Stimulated activated CD8-positive, alpha-beta memory T cell treated with anti-CD3 and anti-CD28 coated beads, Interleukin-7, amount 100 ng/mL, for 4 hours (primary cell): ENCODE results near the gene EHD4.

Source experiments
- DNase-seq, 2 donors: peaks; one replicate each; pipeline ENCODE4 v3.0.0-alpha.2; 2020; ENCODE audit warnings: low read depth in 2 of 2

The EHD4 gene

GRCh38 chr15:41936649-41937567, 35.4 kb downstream of the EHD4 start:
- peak; percentile 69 to 71 for DNase-seq

DNA sequence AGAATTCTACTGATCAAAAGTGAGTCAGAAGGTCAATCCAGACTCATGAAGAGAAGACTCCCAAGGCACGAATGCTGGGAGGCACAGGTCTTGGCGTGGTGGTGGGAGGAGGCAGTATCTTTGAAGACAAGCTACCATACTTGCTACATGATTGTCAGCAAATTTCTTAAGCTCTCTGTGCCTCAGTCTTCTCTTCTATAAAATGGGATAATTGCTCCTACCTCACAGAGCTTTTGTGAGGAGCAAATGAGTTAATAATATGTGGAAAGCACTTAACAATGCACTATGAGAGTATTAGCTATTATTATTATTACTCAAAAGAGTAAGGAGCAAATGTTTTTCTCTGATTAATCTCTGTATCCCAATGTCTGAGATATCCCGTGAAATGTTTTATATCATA, 36.2 kb downstream of the EHD4 start:
- DNase-seq: no peak

- no peak for DNase-seq
Measured at GRCh38 chr15:41935566-41936020, 36.8 kb downstream of the EHD4 start.

- DNase-seq: peak; percentile 59 to 70
Measured at GRCh38 chr15:41934843-41935242, 37.5 kb downstream of the EHD4 start.

GRCh38 chr15:41933771-41934170, 38.6 kb downstream of the EHD4 start:
- no peak for DNase-seq

- no peak for DNase-seq
Measured at GRCh38 chr15:41933326-41933725, 39.0 kb downstream of the EHD4 start.

GRCh38 chr15:41932511-41933289, 39.7 kb downstream of the EHD4 start:
- no peak for DNase-seq

DNA sequence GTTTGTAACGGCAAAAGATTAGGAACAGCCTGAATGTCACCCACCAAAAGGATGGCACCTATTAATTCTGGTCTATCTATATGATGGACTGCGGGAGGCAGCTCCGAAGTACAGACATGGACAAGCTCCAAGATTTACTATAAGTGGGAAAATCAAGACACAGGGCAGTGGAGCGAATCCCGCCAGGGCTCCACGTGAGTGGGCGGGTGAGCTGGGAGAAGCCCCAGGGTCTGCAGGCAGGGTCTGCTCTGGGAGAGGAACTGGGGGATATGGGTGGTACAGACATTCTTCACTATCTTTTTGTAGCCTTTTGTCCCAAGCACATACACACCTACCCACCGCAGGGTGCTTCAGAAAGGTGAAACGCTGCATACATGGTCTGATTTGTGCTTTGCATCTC, 40.3 kb downstream of the EHD4 start:
- no peak for DNase-seq

- no peak for DNase-seq
Measured at GRCh38 chr15:41930867-41931222, 41.5 kb downstream of the EHD4 start.

DNA sequence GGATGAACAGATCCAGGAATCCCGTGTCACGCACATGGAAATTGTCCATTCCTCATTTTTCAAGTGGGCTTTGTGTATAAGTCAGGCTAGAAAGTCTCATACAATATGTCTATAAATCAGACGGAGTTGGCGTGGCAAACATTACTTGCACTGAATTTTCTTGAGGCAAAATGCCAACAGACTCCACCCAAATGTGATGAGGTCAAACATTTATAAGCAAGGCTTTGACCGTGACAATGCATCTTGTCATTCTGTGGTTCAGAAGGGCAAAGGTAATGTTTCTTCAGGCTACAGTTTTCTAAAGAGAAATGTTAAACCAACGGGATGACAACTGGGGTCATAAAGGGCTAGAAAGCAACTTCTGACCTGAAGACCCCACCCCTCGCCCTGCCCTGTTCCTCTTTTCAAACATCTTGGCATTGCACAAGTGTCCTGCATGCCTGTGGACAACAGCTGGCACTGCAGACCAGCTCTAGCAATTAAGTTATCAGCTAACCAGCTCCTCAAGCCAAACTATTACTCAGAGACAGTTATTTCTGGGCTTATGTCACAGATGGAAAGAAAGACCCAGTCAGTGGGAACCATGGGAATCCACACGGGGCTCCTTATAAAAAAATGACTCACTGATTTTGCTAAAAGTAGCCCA, 42.0 kb downstream of the EHD4 start:
- no peak for DNase-seq

DNA sequence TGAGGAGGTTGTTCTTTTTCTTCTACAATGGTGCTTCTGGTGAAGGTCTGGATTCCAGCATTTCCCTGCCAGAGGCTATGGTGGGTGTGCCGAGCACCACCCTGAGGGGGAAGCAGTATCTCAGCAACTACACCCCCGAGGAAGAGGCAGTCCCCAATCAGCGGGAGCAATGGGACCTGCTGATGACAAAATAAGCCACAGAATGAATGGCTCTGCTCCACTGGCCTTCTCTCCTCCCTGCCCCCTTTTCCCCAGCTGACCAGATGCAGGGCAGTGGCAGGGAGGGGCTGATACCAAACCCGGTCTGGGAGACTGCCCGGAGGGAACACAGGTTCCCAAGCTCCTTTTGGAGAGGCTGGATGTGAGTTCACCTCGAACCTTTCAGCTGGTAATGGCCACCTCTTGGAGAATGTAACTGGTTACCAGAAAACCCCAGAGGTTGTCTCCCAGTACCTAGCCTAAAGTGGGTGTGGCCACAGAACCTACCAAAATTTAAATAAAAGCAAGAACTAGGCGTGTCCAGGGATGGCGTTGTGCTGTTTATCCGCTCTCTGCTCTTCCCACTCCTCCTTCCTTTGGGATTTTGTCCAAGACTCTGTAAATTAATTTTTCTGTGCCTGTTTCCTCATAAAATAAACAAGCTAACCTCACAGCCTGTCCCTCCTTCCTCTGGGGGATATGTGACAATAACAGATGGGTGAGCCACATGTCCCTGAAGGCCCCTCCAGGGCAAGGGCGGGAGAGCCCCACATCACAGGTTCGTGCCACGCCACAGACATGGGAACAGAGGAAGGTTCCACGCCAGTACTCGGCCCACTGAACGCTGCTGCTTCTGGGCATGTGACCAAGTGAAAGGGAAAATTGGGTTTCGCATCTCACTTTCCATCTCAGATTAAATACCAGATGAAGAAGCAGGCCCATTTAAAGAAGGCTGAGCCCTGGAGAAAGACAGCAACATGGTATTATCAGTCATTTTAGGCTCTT, 43.4 kb downstream of the EHD4 start:
- no peak for DNase-seq

GRCh38 chr15:41928100-41928499, 44.3 kb downstream of the EHD4 start:
- DNase-seq: no peak

GRCh38 chr15:41927536-41927935, 44.8 kb downstream of the EHD4 start:
- DNase-seq: no peak

GRCh38 chr15:41926185-41927056, 45.9 kb downstream of the EHD4 start:
- no peak for DNase-seq

DNA sequence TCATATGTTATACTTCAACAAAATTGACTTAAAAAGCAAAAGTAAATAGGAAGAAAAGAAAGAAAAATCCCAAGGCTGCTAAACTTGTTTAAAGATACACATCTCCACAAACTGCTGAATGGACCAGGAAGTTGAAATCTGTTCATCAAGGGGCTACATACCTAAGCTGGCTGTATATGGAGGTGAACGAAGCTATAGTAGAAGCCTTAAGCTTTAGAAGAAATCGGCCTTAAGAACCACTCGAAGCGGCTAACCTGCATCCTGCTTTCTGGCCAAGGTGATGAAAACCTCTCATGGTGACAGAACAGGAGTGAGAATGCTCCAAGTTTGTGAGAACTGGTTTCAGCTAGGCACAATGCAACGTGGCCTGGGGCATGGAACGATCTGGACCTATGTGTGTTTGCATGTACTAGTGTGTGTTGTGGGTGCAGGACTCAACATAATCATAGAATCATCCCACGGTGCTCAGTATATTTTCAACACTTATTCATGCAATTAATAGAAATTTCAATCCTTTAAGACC, 47.2 kb downstream of the EHD4 start:
- DNase-seq: no peak

DNA sequence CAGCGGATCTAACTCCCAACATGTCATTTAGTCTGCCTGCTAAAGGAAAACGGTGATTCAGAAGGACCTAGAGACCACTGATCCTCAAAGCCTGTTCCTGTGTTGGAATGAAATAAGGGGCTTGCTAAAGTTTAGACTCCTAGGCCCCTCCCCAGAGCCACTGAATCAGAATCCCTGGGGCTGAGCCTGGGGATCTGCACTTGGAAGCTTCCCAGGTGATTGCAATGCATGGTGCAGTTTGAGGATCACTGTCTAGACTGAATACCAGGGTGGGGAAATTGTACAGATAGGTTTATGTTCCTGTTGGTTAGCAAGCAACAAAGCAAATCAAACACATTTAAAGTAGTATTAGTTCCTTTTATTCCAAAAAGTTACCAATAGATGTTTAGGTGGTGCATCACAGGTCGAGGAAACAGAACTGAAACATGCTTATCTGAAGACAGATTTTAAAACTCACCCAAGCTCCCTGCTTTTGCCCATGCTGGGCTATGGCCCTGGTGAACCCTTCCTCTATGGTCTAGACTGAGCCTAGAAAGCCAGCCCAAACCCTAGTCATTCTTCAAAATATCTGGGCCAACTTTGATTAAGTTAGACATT, 48.9 kb downstream of the EHD4 start:
- DNase-seq: no peak

DNA sequence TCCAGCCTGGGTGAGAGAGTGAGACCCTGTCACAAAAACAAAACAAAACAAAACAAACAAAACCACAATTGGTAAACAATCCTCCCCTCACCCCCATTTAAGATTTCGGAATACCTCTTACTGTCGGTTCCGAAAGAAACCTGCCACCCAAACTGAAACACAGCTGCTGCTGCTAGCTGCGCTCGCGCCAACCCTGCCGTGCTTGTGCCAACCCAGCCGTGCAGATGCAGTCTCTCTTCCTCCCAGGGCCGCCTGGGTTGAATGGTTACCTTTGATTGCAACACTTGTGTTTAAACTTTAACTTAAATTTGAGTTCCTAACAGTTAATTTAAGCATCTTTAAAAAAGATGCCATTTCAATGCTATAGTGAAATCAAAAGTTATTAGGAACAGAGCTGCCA, 50.0 kb downstream of the EHD4 start:
- no peak for DNase-seq

GRCh38 chr15:41921639-41922038, 50.7 kb downstream of the EHD4 start:
- no peak for DNase-seq

- no peak for DNase-seq
Measured at GRCh38 chr15:41921167-41921566, 51.2 kb downstream of the EHD4 start.
